CD8-positive, alpha-beta memory T cell (primary cell): ENCODE measurements around the gene ZNF362. TPM values are rescaled to one million over a fixed set of nuclear protein-coding genes. Genes with fewer than 3 reads are reported as not detected.
A peak's percentile ranks its signal among the peaks of the same experiment; 100 is the strongest.

Experiments
- CTCF ChIA-PET: fragments of 350-600 bp; sonication (Branson Sonifier 250); formaldehyde crosslinking; loops from one replicate; lab custom pipeline; 2021; ENCODE audit warnings: antibody characterized with exemption; lab: Charles Lee
- POLR2A ChIA-PET: fragments of 350-600 bp; sonication (Branson Sonifier 250); formaldehyde crosslinking; loops from one replicate; lab custom pipeline; 2021; ENCODE audit warnings: antibody characterized with exemption; lab: Charles Lee
- DNase-seq, 5 donors: peaks; one replicate each; pipeline versions ENCODE4 v3.0.0 to v3.0.0-alpha.2; 2020 to 2022; ENCODE audit warnings: mixed read lengths in 1 of 5
- H3K27ac ChIP-seq: one replicate; pipeline ENCODE4 v1.7.0; 2013; ENCODE audit warnings: low read depth, mild to moderate bottlenecking, low read length, moderate library complexity
- H3K27me3 ChIP-seq: 2 replicates; pipeline ENCODE4 v1.7.0; 2013; ENCODE audit warnings: low read length, mild to moderate bottlenecking; ENCODE audit not compliant: insufficient read depth, poor library complexity, severe bottlenecking
- H3K36me3 ChIP-seq: 2 replicates; pipeline ENCODE4 v1.7.0; 2013; ENCODE audit warnings: mild to moderate bottlenecking, low read length, moderate library complexity; ENCODE audit not compliant: insufficient read depth
- H3K4me1 ChIP-seq: 2 replicates; pipeline ENCODE4 v1.7.0; 2013; ENCODE audit warnings: mild to moderate bottlenecking, low read length, moderate library complexity; ENCODE audit not compliant: insufficient read depth
- H3K4me3 ChIP-seq: 2 replicates; pipeline ENCODE4 v1.7.0; 2013; ENCODE audit warnings: mild to moderate bottlenecking, low read length
- H3K9me3 ChIP-seq: 2 replicates; pipeline ENCODE4 v1.7.0; 2013; ENCODE audit warnings: mild to moderate bottlenecking, low read length
- H3K27ac Mint-ChIP-seq, 8 donors: one replicate each; pipeline ENCODE4 v1.8.0; 2020 to 2021; ENCODE audit warnings: mixed read lengths in 8 of 8, mild to moderate bottlenecking in 6 of 8, inconsistent platforms in 3 of 8, moderate library complexity in 3 of 8
- H3K27me3 Mint-ChIP-seq, 2 donors: one replicate each; pipeline ENCODE4 v1.8.0; 2020 to 2021; ENCODE audit warnings: mixed read lengths in 2 of 2, mild to moderate bottlenecking in 1 of 2, moderate library complexity in 1 of 2
- H3K36me3 Mint-ChIP-seq, 3 donors: one replicate each; pipeline ENCODE4 v1.8.0; 2020 to 2021; ENCODE audit warnings: mixed read lengths in 3 of 3, inconsistent platforms in 1 of 3, mild to moderate bottlenecking in 1 of 3
- H3K4me1 Mint-ChIP-seq, 3 donors: one replicate each; pipeline ENCODE4 v1.8.0; 2020 to 2021; ENCODE audit warnings: mixed read lengths in 3 of 3, inconsistent platforms in 1 of 3, mild to moderate bottlenecking in 1 of 3
- H3K4me3 Mint-ChIP-seq, 7 donors: one replicate each; pipeline ENCODE4 v1.8.0; 2020 to 2021; ENCODE audit warnings: mixed read lengths in 7 of 7, mild to moderate bottlenecking in 6 of 7, moderate library complexity in 4 of 7, inconsistent platforms in 2 of 7
- H3K9me3 Mint-ChIP-seq, 5 donors: one replicate each; pipeline ENCODE4 v1.8.0; 2020 to 2022; ENCODE audit warnings: mixed read lengths in 5 of 5, mild to moderate bottlenecking in 3 of 5, moderate library complexity in 2 of 5, inconsistent platforms in 1 of 5
- polyA plus RNA-seq: library from polyadenylated mRNA; unstranded; fragments of 300-500 nt; fragmentation: Illumina TruSeq; gene quantifications from one replicate; pipeline ENCODE4 v1.2.3, GENCODE V29; 2021
- total RNA-seq, 2 experiments: library from RNA; stranded (reverse); gene quantifications; one replicate each; pipeline ENCODE4 v1.2.3, GENCODE V29; 2021

ZNF362 gene
- total and polyA plus RNA-seq, 3 experiments from 2014 or later: 8.5 to 26.4 (median 9.9) TPM

DNA sequence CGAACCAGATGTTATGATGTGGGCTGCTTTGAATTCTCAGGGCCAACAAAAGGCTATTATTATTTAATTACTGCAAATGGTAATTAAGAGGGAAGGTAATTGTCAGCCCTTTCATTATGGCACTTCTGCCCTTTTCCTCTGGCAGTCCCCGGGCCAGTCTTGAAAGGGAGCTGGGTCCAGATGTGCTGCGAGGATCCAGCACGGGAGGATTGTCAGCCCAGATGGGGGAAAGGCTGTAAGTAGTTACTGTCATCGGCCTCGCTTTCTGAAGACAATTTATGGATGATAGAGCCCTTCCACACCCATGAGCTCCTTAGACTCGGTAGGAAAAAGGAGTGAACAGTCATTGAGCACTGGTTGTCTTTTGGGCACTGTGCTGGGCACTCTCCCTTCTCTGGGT, 8.7 kb upstream of the ZNF362 start:
- Histone ChIP-seq H3K27me3 (no peaks in the 10 kb centered on the region), H3K4me3 (no peak overlapping the region), H3K4me1 (no peaks in the 10 kb centered on the region), H3K36me3 (no peaks in the 10 kb centered on the region), H3K9me3 (no peaks in the 10 kb centered on the region), H3K27ac (no peak overlapping the region)
- POLR2A ChIA-PET: no interaction called here
- H3K36me3 Mint-ChIP-seq: no peaks in the 10 kb centered on the region
- no peak for DNase-seq
- CTCF ChIA-PET: interaction anchor here (2.1 kb wide), 1 partner anchor 48 kb away, joined by 5 read pairs; no protein-coding TSS in a partner anchor
- no peak overlapping the region for H3K27ac Mint-ChIP-seq
- no peaks in the 10 kb centered on the region for H3K4me1 Mint-ChIP-seq
- H3K4me3 Mint-ChIP-seq: no peak overlapping the region
- peaks cover 5 to 30% of the 10 kb centered on the region in 2 donors for H3K27me3 Mint-ChIP-seq
- no peaks in the 10 kb centered on the region for H3K9me3 Mint-ChIP-seq

DNA sequence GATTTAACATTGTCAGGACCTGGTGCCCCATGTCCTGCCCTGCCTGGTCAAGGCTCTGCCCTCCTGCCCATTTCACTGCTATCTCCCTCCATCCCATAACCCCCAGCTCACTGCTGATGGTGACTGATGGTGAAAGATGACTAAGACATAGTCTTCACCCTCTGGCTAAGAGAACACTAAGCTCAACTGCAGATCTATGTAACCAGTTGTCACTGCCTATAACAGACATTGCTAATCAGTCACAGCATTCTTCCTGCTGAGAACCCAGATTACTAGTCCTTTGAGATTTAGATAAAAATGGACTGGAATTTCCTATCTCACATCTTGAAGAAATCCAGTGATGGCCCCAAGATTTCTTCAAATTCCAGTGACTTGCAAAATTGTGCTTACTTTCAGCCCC, 8.0 kb upstream of the ZNF362 start:
- no peaks in the 10 kb centered on the region for H3K27me3 ChIP-seq
- peaks cover 5 to 30% of the 10 kb centered on the region in 2 donors for H3K27me3 Mint-ChIP-seq
- ChIA-PET POLR2A (no interaction called here), CTCF (interaction anchor here (1.9 to 2.1 kb wide), 2 partner anchors 47 to 121 kb away, joined by 5 read pairs; no protein-coding TSS in a partner anchor)
- H3K4me3 Mint-ChIP-seq: no peak overlapping the region
- no peaks in the 10 kb centered on the region for H3K36me3 Mint-ChIP-seq
- no peak for DNase-seq
- H3K4me1 Mint-ChIP-seq: no peaks in the 10 kb centered on the region
- no peak overlapping the region for H3K27ac Mint-ChIP-seq
- no peak overlapping the region for H3K4me3 ChIP-seq
- no peaks in the 10 kb centered on the region for H3K9me3 Mint-ChIP-seq
- H3K36me3 ChIP-seq: no peaks in the 10 kb centered on the region
- H3K4me1 ChIP-seq: no peaks in the 10 kb centered on the region
- H3K27ac ChIP-seq: no peak overlapping the region
- no peaks in the 10 kb centered on the region for H3K9me3 ChIP-seq

DNA sequence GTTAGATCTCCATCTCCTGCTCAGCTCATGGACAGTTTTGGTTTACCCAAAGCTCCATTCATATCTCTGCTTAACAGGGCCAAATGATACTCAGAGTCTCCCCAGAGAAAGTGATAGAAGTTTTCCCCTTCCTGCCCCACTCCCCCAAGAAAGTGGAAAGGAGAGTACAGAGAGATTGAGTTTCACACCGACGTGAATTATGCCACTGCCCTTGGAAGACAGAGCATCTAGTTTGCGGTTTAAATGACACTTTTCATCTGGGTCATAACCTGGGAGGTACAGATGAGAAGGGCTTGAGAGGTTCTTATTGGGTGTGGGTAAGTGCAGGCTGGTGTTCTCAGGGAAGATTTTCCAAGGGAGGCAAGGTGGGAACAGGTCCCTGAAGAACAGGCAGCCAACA, 6.9 kb upstream of the ZNF362 start:
- no peaks in the 10 kb centered on the region for H3K4me1 ChIP-seq
- CTCF ChIA-PET: interaction anchor here (1.9 kb wide), 1 partner anchor 122 kb away, joined by 5 read pairs; no protein-coding TSS in a partner anchor
- H3K4me1 Mint-ChIP-seq: no peaks in the 10 kb centered on the region

DNA sequence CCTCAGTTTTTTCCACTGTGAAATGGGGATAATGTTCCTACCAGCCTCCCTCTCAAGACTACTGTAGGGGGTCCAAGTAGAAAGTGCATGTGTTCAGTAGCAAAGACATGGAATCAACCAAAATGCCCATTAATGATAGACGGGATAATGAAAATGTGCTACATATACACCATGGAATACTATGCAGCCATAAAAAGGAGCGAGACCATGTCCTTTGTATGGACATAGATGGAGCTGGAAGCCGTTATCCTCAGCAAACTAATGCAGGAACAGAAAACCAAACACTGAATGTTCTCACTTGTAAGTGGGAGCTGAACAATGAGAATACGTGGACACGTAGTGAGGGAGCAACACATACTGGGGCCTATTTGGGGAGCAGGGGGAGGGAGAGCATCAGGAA, 6.1 kb upstream of the ZNF362 start:
- Mint-ChIP-seq H3K27ac (no peak overlapping the region), H3K4me3 (peak overlapping the region in 1 of 7 donors; percentile 35), H3K36me3 (no peaks in the 10 kb centered on the region), H3K4me1 (no peaks in the 10 kb centered on the region), H3K27me3 (peaks cover 5 to 30% of the 10 kb centered on the region in 2 donors), H3K9me3 (no peaks in the 10 kb centered on the region)
- DNase-seq: no peak
- ChIA-PET POLR2A (interaction anchor here (0.5 kb wide), 1 partner anchor 98 kb away, joined by 12 read pairs; no protein-coding TSS in a partner anchor), CTCF (no interaction called here)
- Histone ChIP-seq H3K36me3 (no peaks in the 10 kb centered on the region), H3K9me3 (no peaks in the 10 kb centered on the region), H3K4me3 (no peak overlapping the region), H3K27ac (no peak overlapping the region), H3K27me3 (no peaks in the 10 kb centered on the region), H3K4me1 (no peaks in the 10 kb centered on the region)

More for the DNA sequence above, 6.9 kb upstream of the ZNF362 start:
- H3K27me3 Mint-ChIP-seq: peaks cover 5 to 30% of the 10 kb centered on the region in 2 donors
- no peaks in the 10 kb centered on the region for H3K9me3 Mint-ChIP-seq
- no peak overlapping the region for H3K27ac Mint-ChIP-seq
- no peak overlapping the region for H3K4me3 ChIP-seq
- H3K9me3 ChIP-seq: no peaks in the 10 kb centered on the region
- no peaks in the 10 kb centered on the region for H3K27me3 ChIP-seq
- H3K4me3 Mint-ChIP-seq: no peak overlapping the region
- no peak overlapping the region for H3K27ac ChIP-seq
- POLR2A ChIA-PET: no interaction called here
- H3K36me3 ChIP-seq: no peaks in the 10 kb centered on the region
- DNase-seq: no peak
- H3K36me3 Mint-ChIP-seq: no peaks in the 10 kb centered on the region

DNA sequence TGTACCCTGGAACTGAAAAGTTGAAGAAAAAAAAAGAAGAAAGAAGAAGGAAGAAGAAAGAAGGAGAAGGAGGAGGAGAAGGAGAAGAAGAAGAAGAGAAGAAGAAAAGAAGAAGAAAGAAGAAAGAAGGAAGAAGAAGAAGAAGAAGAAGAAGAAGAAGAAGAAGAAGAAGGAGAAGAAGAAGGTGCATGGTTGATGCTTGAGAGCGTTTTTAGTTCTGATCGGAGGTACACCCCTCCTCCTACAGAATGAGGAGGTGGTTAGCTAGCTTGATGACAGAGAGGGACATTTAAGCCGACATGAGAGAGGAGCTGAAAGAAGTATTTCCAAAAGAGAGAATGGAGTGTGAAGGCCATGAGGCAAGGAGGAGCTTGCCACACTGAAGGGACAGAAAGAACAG, 5.6 kb upstream of the ZNF362 start:
- Histone ChIP-seq H3K27me3 (no peaks in the 10 kb centered on the region), H3K4me3 (no peak overlapping the region), H3K9me3 (no peaks in the 10 kb centered on the region), H3K4me1 (no peaks in the 10 kb centered on the region), H3K27ac (no peak overlapping the region), H3K36me3 (no peaks in the 10 kb centered on the region)
- H3K36me3 Mint-ChIP-seq: no peaks in the 10 kb centered on the region
- DNase-seq: no peak
- POLR2A ChIA-PET: interaction anchor here (0.5 kb wide), 1 partner anchor 97 kb away, joined by 12 read pairs; no protein-coding TSS in a partner anchor
- CTCF ChIA-PET: no interaction called here
- H3K4me3 Mint-ChIP-seq: peak overlapping the region in 1 of 7 donors; percentile 72
- H3K27me3 Mint-ChIP-seq: peaks cover 5 to 30% of the 10 kb centered on the region in 2 donors
- H3K4me1 Mint-ChIP-seq: no peaks in the 10 kb centered on the region
- peak overlapping the region in 1 of 8 donors; percentile 5 for H3K27ac Mint-ChIP-seq
- H3K9me3 Mint-ChIP-seq: no peaks in the 10 kb centered on the region

DNA sequence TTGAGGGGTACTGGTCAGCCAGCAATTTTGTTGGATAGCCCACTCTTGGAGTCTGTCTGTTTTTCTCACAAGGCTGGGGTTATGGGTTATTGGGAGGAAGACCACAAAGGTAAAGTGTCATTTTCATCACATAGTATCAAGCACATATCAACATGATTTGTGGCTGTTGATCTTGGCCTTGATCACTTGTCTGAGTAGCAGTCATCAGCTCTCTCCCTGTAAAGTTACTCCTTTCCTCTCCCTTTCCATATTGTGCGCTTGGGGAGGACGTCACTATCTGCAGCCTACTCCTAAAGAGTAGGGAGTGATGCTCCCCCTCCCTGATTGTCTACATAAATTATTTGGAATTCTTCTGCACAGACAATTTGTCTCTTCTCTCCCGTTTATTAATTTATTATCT, 1.8 kb upstream of the ZNF362 start:
- Mint-ChIP-seq H3K4me1 (peaks cover 20 to 27% (median 24%) of the 10 kb centered on the region in 3 donors), H3K36me3 (peaks cover 0 to 4% (median 0%) of the 10 kb centered on the region in 3 donors), H3K27ac (peak overlapping the region in 2 of 8 donors; percentile 33 to 61), H3K9me3 (no peaks in the 10 kb centered on the region), H3K27me3 (peaks cover 3 to 14% of the 10 kb centered on the region in 2 donors), H3K4me3 (peak overlapping the region; percentile 58 to 73 (median 63))
- no peak overlapping the region for H3K27ac ChIP-seq
- ChIA-PET POLR2A (no interaction called here), CTCF (interaction anchor here (1.5 kb wide), 1 partner anchor 217 kb away, joined by 3 read pairs; no protein-coding TSS in a partner anchor)
- no peaks in the 10 kb centered on the region for H3K36me3 ChIP-seq
- peaks cover 20% of the 10 kb centered on the region for H3K4me1 ChIP-seq
- no peaks in the 10 kb centered on the region for H3K27me3 ChIP-seq
- H3K4me3 ChIP-seq: no peak overlapping the region
- DNase-seq: no peak
- no peaks in the 10 kb centered on the region for H3K9me3 ChIP-seq

DNA sequence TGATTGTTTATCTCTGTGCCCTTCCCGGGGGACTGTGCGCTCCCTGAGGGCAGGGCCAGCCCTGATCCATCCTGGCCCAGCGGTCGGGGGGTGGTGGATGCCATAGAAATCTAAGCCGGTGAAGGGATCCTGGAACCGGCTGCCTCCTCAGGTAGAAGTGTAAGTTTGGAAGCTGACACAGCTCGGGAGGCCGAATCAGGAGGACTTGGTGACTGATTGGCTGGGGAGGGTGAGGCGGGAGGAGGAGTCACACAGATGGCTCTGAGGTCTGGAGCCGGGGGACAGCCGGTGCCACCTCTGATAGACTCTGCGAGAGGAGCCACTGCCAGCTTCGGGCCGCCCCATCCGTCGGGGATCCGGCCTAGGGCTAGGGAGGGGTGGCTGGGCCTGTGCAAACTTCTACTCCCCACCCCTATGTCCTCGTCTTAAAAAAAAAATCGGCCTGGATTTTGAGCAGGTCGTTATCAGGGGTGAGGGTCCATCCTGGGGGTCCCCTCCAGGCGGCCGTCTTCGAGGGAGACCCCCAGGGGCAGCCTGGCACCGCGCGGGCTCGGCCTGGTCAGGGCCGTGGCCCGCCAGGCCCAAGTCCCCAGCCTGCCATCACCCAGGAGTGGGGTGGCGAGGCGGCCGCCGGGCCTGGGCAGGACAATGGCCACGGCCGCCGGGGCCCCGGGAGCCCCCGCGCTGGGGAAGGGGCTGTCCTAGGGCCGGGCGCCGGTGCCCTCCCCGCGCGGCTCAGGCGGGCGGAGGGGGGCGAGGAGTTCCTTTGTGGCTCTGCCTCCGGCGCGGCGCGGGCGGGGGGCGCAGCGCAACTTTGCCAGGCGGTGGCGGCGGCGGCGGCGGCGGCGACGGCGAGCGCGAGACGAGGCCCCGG, 708 bp upstream of the ZNF362 start:
- no peak overlapping the region for H3K27ac ChIP-seq

DNA sequence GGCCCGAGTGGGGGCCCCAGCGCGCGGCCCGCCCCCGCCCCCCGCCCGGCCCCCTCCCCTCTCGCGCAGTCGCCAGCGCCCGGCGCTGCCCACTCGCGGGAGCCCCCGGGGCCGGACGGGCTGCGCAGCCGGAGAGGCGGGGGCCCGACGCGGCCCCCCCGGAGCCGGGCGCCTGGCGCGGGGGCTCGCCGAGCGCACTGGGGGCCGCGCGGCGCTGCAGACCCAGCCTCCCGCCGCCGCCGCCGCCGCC, 146 bp upstream of the ZNF362 start:
- H3K4me1 ChIP-seq: peaks cover 36% of the 10 kb centered on the region
- DNase-seq: no peak
- no peak overlapping the region for H3K27ac Mint-ChIP-seq
- no peaks in the 10 kb centered on the region for H3K9me3 ChIP-seq
- H3K36me3 ChIP-seq: no peaks in the 10 kb centered on the region
- ChIA-PET CTCF (no interaction called here), POLR2A (no interaction called here)
- H3K36me3 Mint-ChIP-seq: peaks cover 0 to 6% (median 0%) of the 10 kb centered on the region in 3 donors
- no peak overlapping the region for H3K27ac ChIP-seq
- no peaks in the 10 kb centered on the region for H3K9me3 Mint-ChIP-seq
- peak overlapping the region in 5 of 7 donors; percentile 34 to 68 (median 43) for H3K4me3 Mint-ChIP-seq
- H3K4me3 ChIP-seq: no peak overlapping the region
- no peaks in the 10 kb centered on the region for H3K27me3 Mint-ChIP-seq
- H3K27me3 ChIP-seq: no peaks in the 10 kb centered on the region
- peaks cover 32 to 41% (median 38%) of the 10 kb centered on the region in 3 donors for H3K4me1 Mint-ChIP-seq

More for the DNA sequence above, 708 bp upstream of the ZNF362 start:
- Mint-ChIP-seq H3K4me3 (peak overlapping the region; percentile 58 to 88 (median 66)), H3K27me3 (peaks cover 3 to 4% of the 10 kb centered on the region in 2 donors), H3K27ac (peak overlapping the region in 6 of 8 donors; percentile 21 to 80 (median 40)), H3K9me3 (no peaks in the 10 kb centered on the region), H3K36me3 (peaks cover 0 to 6% (median 0%) of the 10 kb centered on the region in 3 donors), H3K4me1 (peaks cover 30 to 36% (median 35%) of the 10 kb centered on the region in 3 donors)
- Histone ChIP-seq H3K4me1 (peaks cover 30% of the 10 kb centered on the region), H3K4me3 (no peak overlapping the region), H3K9me3 (no peaks in the 10 kb centered on the region), H3K36me3 (no peaks in the 10 kb centered on the region), H3K27me3 (no peaks in the 10 kb centered on the region)
- peak in 3 of 5 donors; percentile 10 to 55 (median 37) for DNase-seq
- ChIA-PET POLR2A (no interaction called here), CTCF (interaction anchor here (1.5 kb wide), 1 partner anchor 215 kb away, joined by 3 read pairs; no protein-coding TSS in a partner anchor)
